ENCODE data around the gene DBR1. TPM values are rescaled to one million over a fixed set of nuclear protein-coding genes. Genes with fewer than 3 reads are reported as not detected.

Gene DBR1
- 10 to 100 TPM; 21.2 to 22.7 TPM for total RNA-seq

- intact Hi-C loops (cut with micrococcal nuclease) = loop anchor here (5.0 kb wide), 1 partner anchor 158 kb away; no protein-coding TSS in a partner anchor
- Mint-ChIP-seq H3K27ac (peak within 1 kb of the TSS; percentile 98), H3K36me3 (ENCODE audit: low read depth) (peaks cover 23% of the 10 kb centered on the region), H3K4me3 (peak within 1 kb of the TSS; percentile 98), H3K4me1 (ENCODE audit: low read depth) (peaks cover 29% of the 10 kb centered on the region), H3K27me3 (no peaks in the 10 kb centered on the region), H3K9me3 (no peaks in the 10 kb centered on the region)
- peak; percentile 90 for ATAC-seq
- TF ChIP-seq, protein P1, sequence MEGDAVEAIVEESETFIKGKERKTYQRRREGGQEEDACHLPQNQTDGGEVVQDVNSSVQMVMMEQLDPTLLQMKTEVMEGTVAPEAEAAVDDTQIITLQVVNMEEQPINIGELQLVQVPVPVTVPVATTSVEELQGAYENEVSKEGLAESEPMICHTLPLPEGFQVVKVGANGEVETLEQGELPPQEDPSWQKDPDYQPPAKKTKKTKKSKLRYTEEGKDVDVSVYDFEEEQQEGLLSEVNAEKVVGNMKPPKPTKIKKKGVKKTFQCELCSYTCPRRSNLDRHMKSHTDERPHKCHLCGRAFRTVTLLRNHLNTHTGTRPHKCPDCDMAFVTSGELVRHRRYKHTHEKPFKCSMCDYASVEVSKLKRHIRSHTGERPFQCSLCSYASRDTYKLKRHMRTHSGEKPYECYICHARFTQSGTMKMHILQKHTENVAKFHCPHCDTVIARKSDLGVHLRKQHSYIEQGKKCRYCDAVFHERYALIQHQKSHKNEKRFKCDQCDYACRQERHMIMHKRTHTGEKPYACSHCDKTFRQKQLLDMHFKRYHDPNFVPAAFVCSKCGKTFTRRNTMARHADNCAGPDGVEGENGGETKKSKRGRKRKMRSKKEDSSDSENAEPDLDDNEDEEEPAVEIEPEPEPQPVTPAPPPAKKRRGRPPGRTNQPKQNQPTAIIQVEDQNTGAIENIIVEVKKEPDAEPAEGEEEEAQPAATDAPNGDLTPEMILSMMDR (IDR thresholded peaks at IDR 0.05) = no peak
- POLR2A ChIA-PET = interaction anchor here (1.0 to 5.1 kb wide), 8 partner anchors 9 to 1987 kb away, joined by 3 to 46 read pairs (median 3); partner anchors contain the start of gene ARMC8
- DNase-seq = peak; percentile 84
- CTCF ChIA-PET = interaction anchor here (1.6 to 2.7 kb wide), 2 partner anchors 13 to 106 kb away, joined by 5 to 11 read pairs; partner anchors contain the start of gene ARMC8
These were observed at the start of gene DBR1 for GRCh38 chr3:138174421-138175131. TSS of gene DBR1 (minus strand) at chr3:138174921. CDS start at chr3:138174795, 126 bp downstream.

DNA sequence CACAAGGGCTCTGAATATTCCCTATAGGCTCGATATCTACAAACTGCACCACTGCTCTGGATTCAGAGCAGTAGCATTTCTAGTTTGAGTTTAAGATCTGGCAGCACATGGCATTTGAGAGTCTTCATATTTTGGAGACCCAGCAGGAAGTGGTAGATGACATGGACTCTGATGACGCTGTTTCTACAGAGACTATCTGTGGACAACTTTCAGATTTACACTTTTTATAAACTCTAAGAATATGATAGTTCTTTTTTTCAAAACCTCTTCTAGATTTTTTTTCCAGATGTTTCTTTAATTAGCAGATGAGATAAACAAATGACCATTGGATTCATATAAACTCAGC, 48.2 kb upstream of the DBR1 start:
- Mint-ChIP-seq H3K36me3 (ENCODE audit: low read depth) (peaks cover 27% of the 10 kb centered on the region), H3K4me3 (no peak overlapping the region), H3K4me1 (ENCODE audit: low read depth) (peaks cover 40% of the 10 kb centered on the region), H3K27me3 (no peaks in the 10 kb centered on the region), H3K27ac (peak overlapping the region; percentile 87), H3K9me3 (no peaks in the 10 kb centered on the region)
- DNase-seq (peak; percentile 6), ATAC-seq (peak; percentile 73)
- ChIA-PET POLR2A (interaction anchor here (0.6 kb wide), 1 partner anchor 143 kb away, joined by 3 read pairs; no protein-coding TSS in a partner anchor), CTCF (interaction anchor here (1.0 to 3.1 kb wide), 3 partner anchors 8 to 42 kb away, joined by 3 to 7 read pairs (median 3); no protein-coding TSS in a partner anchor)
- TF ChIP-seq, protein P1 (IDR thresholded peaks at IDR 0.05) = no peak
- intact Hi-C loops (cut with micrococcal nuclease) = no loop called here

- peak overlapping the region; percentile 87 for H3K27ac Mint-ChIP-seq
- intact Hi-C loops (cut with micrococcal nuclease) = no loop called here
- no peak overlapping the region for H3K4me3 Mint-ChIP-seq
- ATAC-seq (no peak), DNase-seq (no peak)
- no peaks in the 10 kb centered on the region for H3K27me3 Mint-ChIP-seq
- ChIA-PET CTCF (interaction anchor here (1.0 to 3.1 kb wide), 3 partner anchors 9 to 41 kb away, joined by 3 to 7 read pairs (median 3); no protein-coding TSS in a partner anchor), POLR2A (interaction anchor here (0.6 kb wide), 1 partner anchor 142 kb away, joined by 3 read pairs; no protein-coding TSS in a partner anchor)
- H3K9me3 Mint-ChIP-seq = no peaks in the 10 kb centered on the region
- peaks cover 27% of the 10 kb centered on the region for H3K36me3 Mint-ChIP-seq (ENCODE audit: low read depth)
- TF ChIP-seq, protein P1 (IDR thresholded peaks at IDR 0.05) = no peak
- peaks cover 43% of the 10 kb centered on the region for H3K4me1 Mint-ChIP-seq (ENCODE audit: low read depth)
These were observed 47.6 kb upstream of the DBR1 start for GRCh38 chr3:138222131-138222941.

DNA sequence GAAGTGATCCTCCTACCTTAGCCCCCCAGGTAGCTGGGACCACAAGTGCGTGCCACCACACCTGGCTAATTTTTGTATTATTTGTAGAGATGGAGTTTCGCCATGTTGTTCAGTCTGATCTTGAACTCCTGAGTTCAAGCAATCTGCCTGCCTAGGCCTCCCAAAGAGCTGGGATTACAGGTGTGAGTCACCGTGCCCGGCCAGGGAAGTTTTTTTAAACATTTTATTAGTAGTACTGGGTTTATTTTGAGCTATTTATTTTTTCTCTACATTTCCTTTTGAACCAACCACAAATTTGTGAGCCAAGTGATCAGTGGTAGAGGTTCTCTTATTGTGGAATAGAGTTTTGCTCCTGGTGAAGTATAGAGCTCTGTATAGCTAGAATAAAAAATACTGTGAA, 46.1 kb upstream of the DBR1 start:
- H3K36me3 Mint-ChIP-seq (ENCODE audit: low read depth) = peaks cover 27% of the 10 kb centered on the region
- DNase-seq = no peak
- no peak for ATAC-seq
- H3K27me3 Mint-ChIP-seq = no peaks in the 10 kb centered on the region
- peaks cover 43% of the 10 kb centered on the region for H3K4me1 Mint-ChIP-seq (ENCODE audit: low read depth)
- TF ChIP-seq, protein P1 (IDR thresholded peaks at IDR 0.05) = no peak
- H3K27ac Mint-ChIP-seq = no peak overlapping the region
- H3K4me3 Mint-ChIP-seq = no peak overlapping the region
- no peaks in the 10 kb centered on the region for H3K9me3 Mint-ChIP-seq
- POLR2A ChIA-PET = interaction anchor here (0.5 kb wide), 1 partner anchor 227 kb away, joined by 4 read pairs; no protein-coding TSS in a partner anchor
- CTCF ChIA-PET = no interaction called here
- intact Hi-C loops (cut with micrococcal nuclease) = no loop called here

Measured in activated CD8-positive, alpha-beta T cell treated with anti-CD3 and anti-CD28 coated beads for 36 hours (primary cell).